Psoas muscle (tissue), 8 donors: ENCODE measurements around the gene SEMA3G. TPM values are rescaled to one million over a fixed set of nuclear protein-coding genes. Genes with fewer than 3 reads are reported as not detected.

Experiments
- ATAC-seq, 4 donors: fragments of 200-7000 bp; cut with Tn5 transposase; one replicate each; pipeline ENCODE4 v1.9.1; 2020; ENCODE audit warnings: moderate library complexity in 3 of 4, mild to moderate bottlenecking in 2 of 4
- DNase-seq, 2 donors: peaks; one replicate each; pipeline ENCODE4 v3.0.0-alpha.2; 2020
- H3K27ac ChIP-seq: fragments of 200-600 bp; one replicate; pipeline ENCODE4 v1.8.0; 2022
- H3K27me3 ChIP-seq, 3 donors: fragments of 200-600 bp in 1 of 3; one replicate each; pipeline versions ENCODE4 v1.6.1 to v1.8.0; 2013 to 2022; ENCODE audit warnings: low read length in 2 of 3, mild to moderate bottlenecking in 2 of 3, moderate library complexity in 1 of 3; ENCODE audit not compliant: insufficient read depth in 3 of 3
- H3K36me3 ChIP-seq, 2 donors: fragments of 200-600 bp in 1 of 2; one replicate each; pipeline versions ENCODE4 v1.6.1 to v1.8.0; 2013 to 2022; ENCODE audit warnings: low read depth in 1 of 2, mild to moderate bottlenecking in 1 of 2, moderate library complexity in 1 of 2; ENCODE audit not compliant: insufficient read depth in 1 of 2
- H3K4me1 ChIP-seq: fragments of 200-600 bp; one replicate; pipeline ENCODE4 v1.8.0; 2022
- H3K4me3 ChIP-seq: fragments of 200-600 bp; one replicate; pipeline ENCODE4 v1.8.0; 2022; ENCODE audit warnings: mild to moderate bottlenecking
- H3K9me3 ChIP-seq: fragments of 200-600 bp; one replicate; pipeline ENCODE4 v1.8.0; 2022
- WGBS, 3 donors: extraction: QIAGEN DNeasy Blood & Tissue Kit; methylation state at CpG; one replicate each; pipeline versions ENCODE4 v1.1.6 to v1.1.7; 2013; 5-methylcytosine and 5-hydroxymethylcytosine counted together
- intact Hi-C, 2 donors: fragments of 100-400 bp; cut with DNase I; formaldehyde crosslinking; loops; one replicate each; pipeline versions ENCODE4 v1.11.0 to v1.14.2; 2022
- polyA plus RNA-seq, 3 donors: library from polyadenylated mRNA; stranded (reverse); fragments of 200-250 nt; gene quantifications; one replicate each; pipeline ENCODE4 v1.2.3, GENCODE V29; 2013
- total RNA-seq, 4 donors: library from RNA; stranded (reverse); fragmentation: NEBNext Ultra II Directional in 2 of 4; extraction: Animal tissue kit (Norgen Biotek cat#: 25700) in 2 of 4; gene quantifications; one replicate each; pipeline versions ENCODE4 v1.2.1 to v1.2.4, GENCODE V29; 2021 to 2023
- TF ChIP-seq, protein P1 (sequence below): fragments of 200-600 bp; IDR thresholded peaks from one replicate; pipeline ENCODE4 v1.8.0; 2022; ENCODE audit warnings: antibody characterized with exemption
- donor health status: healthy with polysubstance abuse.
- donor health status: DM: no; HTN: no; CAD: no; lungs with moderate emphysema.
- donor health status: Bipolar disorder and iron deficiency.
- donor health status: healthy.
- donor health status: DM: yes; HTN: yes; CAD: no.
- donor health status: DM: no; HTN: no; CAD: no.
- donor health status: DM: no; HTN: no; CAD: no.
- donor health status: DM: yes; HTN: yes; CAD: no.

SEMA3G gene
- total and polyA plus RNA-seq, 7 donors, result 6.0 to 13.8 (median 6.5) TPM

DNA sequence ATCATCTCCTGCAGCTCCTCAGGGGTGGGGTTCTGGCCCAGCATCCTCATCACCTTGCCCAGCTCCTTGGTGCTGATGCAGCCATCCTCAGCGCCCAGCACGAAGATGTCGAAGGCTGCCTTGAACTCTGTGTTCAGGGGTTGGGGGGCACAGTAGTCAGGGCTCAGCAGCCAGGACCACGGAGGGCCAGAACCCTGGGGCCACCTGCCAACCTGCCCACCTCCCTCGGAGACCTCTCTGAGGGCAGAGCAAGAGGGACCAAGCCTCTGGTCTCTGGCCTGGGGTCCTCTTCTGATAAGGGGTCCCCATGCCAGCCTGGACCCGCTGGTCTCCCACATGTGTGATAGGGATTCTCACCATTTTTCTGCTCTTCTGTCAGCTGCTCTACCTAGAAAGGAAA, 7.2 kb upstream of the SEMA3G start:
- DNase-seq (no peak), ATAC-seq (no peak)
- intact Hi-C loops, result no loop called here
- 54 to 71% (median 63%) methylated on average over 6 of the region's 6 CpGs for WGBS, 3 donors
- TF ChIP-seq, protein P1, sequence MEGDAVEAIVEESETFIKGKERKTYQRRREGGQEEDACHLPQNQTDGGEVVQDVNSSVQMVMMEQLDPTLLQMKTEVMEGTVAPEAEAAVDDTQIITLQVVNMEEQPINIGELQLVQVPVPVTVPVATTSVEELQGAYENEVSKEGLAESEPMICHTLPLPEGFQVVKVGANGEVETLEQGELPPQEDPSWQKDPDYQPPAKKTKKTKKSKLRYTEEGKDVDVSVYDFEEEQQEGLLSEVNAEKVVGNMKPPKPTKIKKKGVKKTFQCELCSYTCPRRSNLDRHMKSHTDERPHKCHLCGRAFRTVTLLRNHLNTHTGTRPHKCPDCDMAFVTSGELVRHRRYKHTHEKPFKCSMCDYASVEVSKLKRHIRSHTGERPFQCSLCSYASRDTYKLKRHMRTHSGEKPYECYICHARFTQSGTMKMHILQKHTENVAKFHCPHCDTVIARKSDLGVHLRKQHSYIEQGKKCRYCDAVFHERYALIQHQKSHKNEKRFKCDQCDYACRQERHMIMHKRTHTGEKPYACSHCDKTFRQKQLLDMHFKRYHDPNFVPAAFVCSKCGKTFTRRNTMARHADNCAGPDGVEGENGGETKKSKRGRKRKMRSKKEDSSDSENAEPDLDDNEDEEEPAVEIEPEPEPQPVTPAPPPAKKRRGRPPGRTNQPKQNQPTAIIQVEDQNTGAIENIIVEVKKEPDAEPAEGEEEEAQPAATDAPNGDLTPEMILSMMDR, result no peak
- peak overlapping the region; percentile 73 for H3K4me3 ChIP-seq
- peaks cover 37% of the 10 kb centered on the region for H3K4me1 ChIP-seq
- peak overlapping the region; percentile 90 for H3K27ac ChIP-seq
- no peaks in the 10 kb centered on the region for H3K36me3 ChIP-seq
- no peaks in the 10 kb centered on the region for H3K9me3 ChIP-seq
- H3K27me3 ChIP-seq, result no peaks in the 10 kb centered on the region

DNA sequence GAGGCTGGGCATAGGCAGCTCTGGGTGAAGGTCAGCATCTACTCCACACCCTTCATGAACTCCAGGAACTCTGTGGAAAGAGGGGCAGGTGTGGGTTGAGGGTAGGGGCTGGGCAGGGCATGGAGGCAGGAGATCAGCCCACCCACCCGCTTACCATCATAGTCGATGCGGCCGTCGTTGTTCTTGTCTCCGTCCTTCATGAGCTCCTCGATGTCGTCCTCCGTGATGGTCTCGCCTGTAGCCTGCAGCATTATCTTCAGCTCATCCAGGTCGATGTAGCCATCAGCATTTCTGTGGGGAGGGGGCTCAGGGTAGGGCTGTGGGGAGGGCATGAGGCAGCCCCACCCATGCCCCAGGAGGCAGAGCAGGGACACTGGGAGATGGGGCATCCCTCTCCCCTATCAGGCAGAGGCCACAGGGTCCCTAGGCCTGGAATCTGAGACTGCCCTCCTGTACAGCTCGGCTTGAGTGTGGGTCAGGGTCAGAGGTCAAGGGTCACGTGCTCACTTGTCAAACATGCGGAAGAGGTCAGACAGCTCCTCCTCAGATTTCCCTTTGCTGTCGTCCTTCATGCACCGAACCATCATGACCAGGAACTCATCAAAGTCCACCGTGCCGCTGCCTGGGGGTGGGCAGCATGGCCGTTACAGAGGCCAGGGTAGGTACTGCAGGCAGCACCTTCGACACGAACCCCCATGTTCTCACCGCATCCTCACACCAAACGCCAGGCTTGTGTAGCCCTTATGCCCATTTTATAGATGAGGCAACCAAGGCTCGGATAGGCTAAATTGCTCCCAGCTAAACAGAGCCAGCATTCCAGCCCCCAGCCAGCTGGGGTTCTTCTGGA, 6.6 kb upstream of the SEMA3G start:
- TF ChIP-seq, protein P1, result no peak
- peaks cover 37% of the 10 kb centered on the region for H3K4me1 ChIP-seq
- intact Hi-C loops, result no loop called here
- no peaks in the 10 kb centered on the region for H3K36me3 ChIP-seq
- no peak for ATAC-seq
- WGBS, 3 donors, result 60 to 70% (median 64%) methylated on average over 24 of the region's 24 CpGs
- no peaks in the 10 kb centered on the region for H3K27me3 ChIP-seq
- H3K27ac ChIP-seq, result peak overlapping the region; percentile 90
- no peaks in the 10 kb centered on the region for H3K9me3 ChIP-seq
- H3K4me3 ChIP-seq, result peak overlapping the region; percentile 73
- DNase-seq, result no peak

DNA sequence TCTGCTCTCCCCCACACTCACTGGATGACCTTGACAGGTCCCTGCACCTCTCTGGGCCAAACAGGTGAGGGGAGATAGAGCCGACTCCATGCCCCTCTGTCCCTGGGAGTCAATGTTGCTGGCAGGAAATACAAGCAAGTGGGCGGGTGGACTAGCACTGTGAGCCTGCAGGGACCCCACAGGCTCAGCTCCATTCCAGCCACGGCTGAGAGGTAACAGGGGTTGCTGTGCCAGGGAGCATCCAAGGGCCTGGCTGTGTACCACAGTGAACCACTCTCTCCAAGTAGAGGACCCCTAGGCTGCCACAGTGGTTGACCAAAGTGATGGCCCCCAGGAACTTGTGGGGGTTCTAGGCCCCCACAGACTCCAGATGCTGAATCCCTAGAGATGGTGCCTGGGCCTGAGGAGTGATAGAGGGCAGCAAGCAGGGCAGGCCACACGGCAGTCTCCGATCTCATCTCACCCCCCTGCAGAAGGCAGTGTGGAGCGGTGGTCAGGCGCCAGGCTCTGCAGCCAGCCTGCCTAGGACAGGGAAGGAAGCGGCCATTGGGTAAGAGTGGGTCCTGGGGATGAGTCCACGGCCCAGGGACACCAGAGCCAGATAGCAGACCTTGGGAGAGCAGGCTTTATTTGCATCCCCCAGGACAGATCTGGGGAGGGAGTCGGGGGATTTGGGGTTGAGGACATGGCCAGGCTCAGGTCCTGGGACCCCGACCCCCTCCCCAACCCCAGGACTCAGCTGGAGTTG, 5.8 kb upstream of the SEMA3G start:
- H3K27me3 ChIP-seq, result no peaks in the 10 kb centered on the region
- intact Hi-C loops, result no loop called here
- H3K27ac ChIP-seq, result peak overlapping the region; percentile 90
- no peak for DNase-seq
- H3K4me3 ChIP-seq, result peak overlapping the region; percentile 73
- ATAC-seq, result peak in 1 of 4 donors; percentile 1
- no peaks in the 10 kb centered on the region for H3K36me3 ChIP-seq
- TF ChIP-seq, protein P1, result no peak
- 57 to 66% (median 64%) methylated on average over 11 of the region's 11 CpGs for WGBS, 3 donors
- H3K4me1 ChIP-seq, result peaks cover 34% of the 10 kb centered on the region
- no peaks in the 10 kb centered on the region for H3K9me3 ChIP-seq

DNA sequence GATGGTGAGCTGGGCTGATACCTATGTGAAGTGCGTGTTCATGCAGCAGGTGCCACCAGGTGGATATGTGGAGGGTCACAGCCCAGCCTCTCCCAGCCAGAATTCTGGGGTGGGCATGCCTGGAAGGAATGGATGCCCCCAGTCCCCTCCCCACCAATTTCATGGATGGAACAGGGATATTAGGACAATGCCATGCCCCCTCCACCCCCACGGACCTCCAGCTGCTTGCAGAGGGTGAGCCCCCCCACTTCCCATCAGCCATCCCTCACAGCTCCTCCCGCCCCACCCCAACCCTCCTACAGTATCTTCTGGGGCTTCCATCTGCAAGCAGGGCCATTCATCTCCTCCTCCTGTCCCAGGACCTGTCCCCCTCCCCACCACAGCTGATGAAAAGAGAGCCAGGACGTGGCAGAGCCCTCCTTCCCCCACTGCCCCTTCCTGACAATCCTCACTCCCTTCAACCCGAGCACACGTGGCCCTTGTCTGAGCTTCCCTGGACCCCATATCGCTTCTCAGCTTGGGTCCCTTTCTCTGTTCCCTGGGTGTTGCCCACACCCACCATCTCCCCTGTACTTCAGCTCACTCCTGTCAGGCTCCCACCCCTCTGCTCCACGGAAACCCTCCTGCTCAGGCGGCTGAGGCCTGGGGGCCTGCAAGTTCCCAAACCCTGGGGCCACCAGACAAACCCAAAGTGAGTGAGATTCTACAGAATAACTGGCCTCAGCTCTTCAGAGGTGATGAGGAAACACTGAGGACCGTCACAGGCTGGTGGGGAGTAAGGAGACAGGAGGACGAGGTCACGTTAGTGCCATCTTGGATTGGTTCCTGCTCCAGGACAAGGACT, 2.8 kb upstream of the SEMA3G start:
- TF ChIP-seq, protein P1, result no peak
- Histone ChIP-seq H3K27me3 (no peaks in the 10 kb centered on the region), H3K4me1 (peaks cover 18% of the 10 kb centered on the region), H3K36me3 (no peaks in the 10 kb centered on the region), H3K27ac (peak overlapping the region; percentile 90), H3K4me3 (no peak overlapping the region), H3K9me3 (no peaks in the 10 kb centered on the region)
- intact Hi-C loops, result loop anchor here in 1 of 2 donors (1.0 to 2.0 kb wide), 2 partner anchors 19 to 217 kb away; no protein-coding TSS in a partner anchor
- WGBS, 3 donors, result 48 to 51% (median 50%) methylated on average over 11 to 12 of the region's 12 CpGs
- ATAC-seq (no peak), DNase-seq (peak in 1 of 2 donors; percentile 40)
